Measurements from ENCODE around the gene SORBS2.

The SORBS2 gene

GRCh38 chr4:185775792-185776555, 36.0 kb downstream of the SORBS2 start:
- in situ Hi-C loops (cut with MboI; ENCODE audit: low sequenced_read_pairs) = no loop called here

GRCh38 chr4:185774845-185775680, 36.9 kb downstream of the SORBS2 start:
- in situ Hi-C loops (cut with MboI; ENCODE audit: low sequenced_read_pairs) = no loop called here

GRCh38 chr4:185774131-185774653, 37.8 kb downstream of the SORBS2 start:
- in situ Hi-C loops (cut with MboI; ENCODE audit: low sequenced_read_pairs) = no loop called here

- in situ Hi-C loops (cut with MboI; ENCODE audit: low sequenced_read_pairs) = no loop called here
Measured at GRCh38 chr4:185773419-185773818, 38.6 kb downstream of the SORBS2 start.

- in situ Hi-C loops (cut with MboI; ENCODE audit: low sequenced_read_pairs) = no loop called here
Measured at GRCh38 chr4:185772391-185773093, 39.5 kb downstream of the SORBS2 start.

GRCh38 chr4:185771711-185772390, 40.1 kb downstream of the SORBS2 start:
- in situ Hi-C loops (cut with MboI; ENCODE audit: low sequenced_read_pairs) = no loop called here

GRCh38 chr4:185767528-185767927, 44.5 kb downstream of the SORBS2 start:
- in situ Hi-C loops (cut with MboI; ENCODE audit: low sequenced_read_pairs) = no loop called here

- in situ Hi-C loops (cut with MboI; ENCODE audit: low sequenced_read_pairs) = no loop called here
Measured at GRCh38 chr4:185764876-185765275, 47.1 kb downstream of the SORBS2 start.

- in situ Hi-C loops (cut with MboI; ENCODE audit: low sequenced_read_pairs) = no loop called here
Measured at GRCh38 chr4:185761352-185762235, 50.4 kb downstream of the SORBS2 start.

DNA sequence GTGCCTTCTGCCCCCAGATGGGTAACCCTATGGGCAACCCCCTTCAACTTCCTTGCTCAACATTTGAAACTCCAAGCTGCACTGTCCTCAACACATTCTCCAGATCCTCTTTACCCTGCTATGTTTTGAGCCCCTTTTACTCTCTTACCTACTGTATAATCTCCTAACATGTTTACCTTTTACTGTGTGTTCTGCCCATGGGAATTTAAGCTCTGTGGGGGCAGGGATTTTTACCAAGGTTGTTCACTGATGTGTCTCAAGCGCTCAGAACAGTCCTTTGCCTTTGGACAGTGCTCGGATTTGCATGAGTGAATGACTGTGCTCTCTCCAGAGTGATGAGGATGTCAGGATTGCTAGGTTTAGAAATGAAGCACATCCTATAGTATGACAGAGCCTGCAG, 53.2 kb downstream of the SORBS2 start:
- in situ Hi-C loops (cut with MboI; ENCODE audit: low sequenced_read_pairs) = no loop called here

DNA sequence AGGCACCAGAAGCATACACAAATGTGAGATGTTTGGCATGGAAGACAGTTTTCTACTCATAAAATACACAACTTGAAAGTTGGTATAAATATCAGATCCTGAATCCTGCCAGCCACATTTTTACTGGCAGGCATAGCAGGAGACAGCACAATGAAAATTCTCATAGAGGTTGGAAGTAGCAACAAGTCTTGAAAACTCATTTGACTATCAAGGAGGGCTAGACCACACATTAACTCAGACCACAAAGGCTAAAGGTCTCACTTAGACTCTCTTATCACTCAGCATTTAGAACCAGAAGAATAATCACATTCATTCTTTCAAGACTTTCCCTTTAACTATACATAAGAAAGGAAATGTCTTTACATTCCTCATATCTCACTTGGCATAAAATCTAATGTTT, 56.5 kb downstream of the SORBS2 start:
- in situ Hi-C loops (cut with MboI; ENCODE audit: low sequenced_read_pairs) = no loop called here

DNA sequence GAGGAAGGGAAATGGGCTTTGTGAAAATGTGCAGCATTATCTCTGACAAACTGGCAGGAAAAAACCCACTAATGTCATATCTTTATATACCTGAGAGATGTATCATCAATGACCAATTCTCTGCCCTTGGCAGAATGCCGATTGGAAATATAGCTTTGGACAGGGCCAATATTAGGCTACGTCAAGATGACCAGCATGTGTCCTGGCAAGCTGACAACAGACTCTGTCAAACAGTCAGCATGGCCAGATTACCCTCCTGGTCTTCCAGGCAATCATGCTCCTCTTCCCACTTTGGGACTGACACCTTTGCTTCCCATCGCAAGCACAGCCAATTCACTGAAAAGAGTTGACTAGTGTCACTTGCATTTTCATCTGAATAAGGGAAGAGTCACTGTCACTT, 57.0 kb downstream of the SORBS2 start:
- in situ Hi-C loops (cut with MboI; ENCODE audit: low sequenced_read_pairs) = no loop called here

DNA sequence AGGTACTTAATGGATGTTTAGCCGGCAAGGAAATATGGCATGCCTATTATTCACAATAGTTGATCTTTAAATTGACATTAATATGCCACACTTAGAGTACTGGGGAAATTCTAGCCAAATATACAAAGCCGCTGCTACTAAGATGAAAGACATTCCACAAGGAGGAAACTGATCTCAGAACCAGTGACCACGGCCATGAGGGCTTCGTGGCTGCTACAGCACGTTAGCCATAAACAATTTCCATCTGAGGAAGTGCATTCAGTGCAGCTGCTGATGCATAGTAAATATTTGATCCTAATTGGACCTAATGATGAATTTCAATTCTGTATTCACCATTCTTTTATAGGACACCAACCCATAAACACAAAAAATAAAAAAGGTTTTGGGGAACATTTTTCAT, 59.1 kb downstream of the SORBS2 start:
- in situ Hi-C loops (cut with MboI; ENCODE audit: low sequenced_read_pairs) = no loop called here

DNA sequence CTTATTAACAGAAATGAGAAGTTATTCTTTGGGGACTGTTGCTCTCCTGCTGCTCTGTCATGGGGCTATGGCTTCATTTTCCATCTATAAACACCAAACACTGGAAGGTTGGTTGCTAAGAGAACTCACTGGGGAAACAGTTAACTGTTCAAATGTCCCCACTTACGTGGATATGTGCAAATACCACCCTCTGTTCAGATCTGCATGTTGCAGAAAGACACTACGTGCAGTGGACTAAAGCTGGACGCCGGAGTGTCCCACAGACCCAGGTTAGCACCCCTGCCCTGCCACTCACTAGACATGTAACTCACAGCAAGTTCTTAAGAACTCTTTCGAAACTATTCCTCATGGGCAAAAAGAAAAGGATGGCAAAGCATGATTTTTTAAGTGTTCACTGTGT, 62.1 kb downstream of the SORBS2 start:
- in situ Hi-C loops (cut with MboI; ENCODE audit: low sequenced_read_pairs) = no loop called here

GRCh38 chr4:185748901-185749390, 63.0 kb downstream of the SORBS2 start:
- in situ Hi-C loops (cut with MboI; ENCODE audit: low sequenced_read_pairs) = no loop called here

DNA sequence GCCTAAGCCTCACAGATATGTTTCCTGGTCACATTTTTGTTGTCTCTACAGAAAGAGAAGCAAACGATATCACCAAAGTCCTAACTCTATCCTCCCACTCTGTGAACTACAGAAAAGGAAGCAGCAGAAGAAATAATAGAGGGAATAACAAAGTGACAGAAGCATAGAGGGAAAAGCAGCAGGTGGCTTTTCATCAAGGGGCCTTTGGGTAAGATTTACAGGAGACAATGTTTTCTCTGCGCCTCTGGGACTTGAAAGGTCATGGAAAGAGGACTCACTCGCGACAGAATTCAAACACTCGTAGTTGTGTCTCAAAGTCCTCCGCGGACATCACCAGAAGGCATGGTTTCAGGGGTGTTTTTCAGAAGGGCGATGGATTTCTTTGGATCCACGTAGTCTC, 66.1 kb downstream of the SORBS2 start:
- in situ Hi-C loops (cut with MboI; ENCODE audit: low sequenced_read_pairs) = no loop called here

DNA sequence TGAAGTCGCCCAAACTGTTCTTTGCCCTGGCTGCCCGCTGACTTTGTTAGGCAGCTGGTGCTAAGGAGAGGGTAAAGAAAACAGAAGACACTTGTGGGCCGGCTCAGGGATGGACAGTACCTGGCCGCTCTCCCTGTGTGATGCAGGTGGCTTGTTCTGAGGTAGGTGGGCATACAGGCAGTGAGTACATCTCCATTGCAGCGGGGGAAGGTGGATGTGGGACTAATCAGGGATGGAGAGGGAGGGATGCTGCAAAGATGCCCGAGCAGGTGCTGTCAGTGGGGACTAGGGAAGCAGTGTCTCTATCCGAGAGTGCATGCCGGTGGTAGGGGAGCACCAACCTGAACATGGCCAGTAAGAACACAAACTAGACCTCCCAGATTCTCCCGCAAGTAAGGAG, 67.0 kb downstream of the SORBS2 start:
- in situ Hi-C loops (cut with MboI; ENCODE audit: low sequenced_read_pairs) = no loop called here

- in situ Hi-C loops (cut with MboI; ENCODE audit: low sequenced_read_pairs) = no loop called here
Measured at GRCh38 chr4:185744488-185744862, 67.5 kb downstream of the SORBS2 start.

DNA sequence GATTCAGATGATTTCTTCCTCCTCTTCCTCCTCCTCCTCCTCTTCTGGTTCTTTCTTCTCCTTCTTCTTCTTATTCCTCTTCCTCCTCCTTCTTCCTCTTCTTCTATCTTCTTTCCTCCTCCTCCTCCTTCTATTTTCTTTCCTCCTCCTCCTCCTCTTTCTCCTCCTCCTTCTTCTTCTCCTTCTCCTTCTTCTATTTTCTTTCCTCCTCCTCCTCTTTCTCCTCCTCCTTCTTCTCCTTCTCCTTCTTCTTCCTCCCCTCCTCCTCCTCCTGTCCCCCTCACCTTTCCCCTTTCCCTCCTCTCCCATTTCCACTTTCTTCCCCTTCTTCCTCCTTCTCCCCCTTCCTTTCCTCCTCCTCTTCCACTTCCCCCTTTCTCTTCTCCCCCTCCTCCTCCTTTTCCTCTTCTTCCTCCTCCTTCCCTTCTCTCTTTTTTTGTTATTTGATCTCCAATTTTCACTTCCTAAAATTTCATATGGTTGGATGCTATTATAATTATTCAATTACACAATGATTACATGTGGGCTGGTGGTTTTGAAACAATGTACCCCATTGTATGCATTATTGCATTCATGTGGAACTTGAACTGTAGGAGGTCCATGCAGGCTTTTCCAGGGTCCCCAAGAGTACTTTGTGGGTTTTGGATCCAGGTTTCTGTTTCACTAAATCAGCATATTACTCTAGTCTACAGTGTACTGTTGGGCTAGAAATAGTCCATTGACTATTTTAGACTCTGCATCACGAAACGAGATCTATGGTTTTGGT, 68.1 kb downstream of the SORBS2 start:
- in situ Hi-C loops (cut with MboI; ENCODE audit: low sequenced_read_pairs) = no loop called here

Measured in HL-60/S4 treated with retinoic acid at 250 ng/mL for 4 days and 3 days (cell line).